Panc1 (cell line): ENCODE results near the gene GGPS1.

ENCODE experiments used
- CTCF ChIP-seq: fragments of 450-650 bp; IDR thresholded peaks from 2 replicates; pipeline ENCODE4 v1.5.1; 2017; ENCODE audit warnings: mild to moderate bottlenecking
- POLR2AphosphoS5 ChIP-seq: IDR thresholded peaks from 2 replicates; pipeline ENCODE4 v1.6.1; 2012; ENCODE audit warnings: mild to moderate bottlenecking, low read depth, low read length, moderate library complexity
- REST ChIP-seq, 2 experiments: IDR thresholded peaks; 2 replicates each; pipeline ENCODE4 v1.6.1; 2011 to 2012; ENCODE audit warnings: low read depth in 2 of 2, control low read depth in 1 of 2, low read length in 1 of 2, mild to moderate bottlenecking in 1 of 2, moderate library complexity in 1 of 2; ENCODE audit not compliant: insufficient read depth in 1 of 2
- SIN3A ChIP-seq: IDR thresholded peaks from 2 replicates; pipeline ENCODE4 v1.6.1; 2012; ENCODE audit warnings: low read depth, mild to moderate bottlenecking, low read length, moderate library complexity, borderline replicate concordance; ENCODE audit not compliant: insufficient read depth
- TCF7L2 ChIP-seq: IDR thresholded peaks from 2 replicates; pipeline ENCODE4 v1.6.1; 2011; ENCODE audit warnings: mild to moderate bottlenecking, low read depth, low read length, inconsistent platforms

- TF ChIP-seq CTCF (no peak), REST (IDR thresholded peaks at IDR 0.05; ENCODE audit: insufficient read depth in 1 of 2, low read depth in 2 of 2, low read length in 1 of 2) (no peak), POLR2AphosphoS5 (no peak), SIN3A (no peak), TCF7L2 (no peak)
Measured at GRCh38 chr1:235295902-235296350, 32.4 kb upstream of the GGPS1 start.
